Measurements from ENCODE around the gene IDI2. TPM values are rescaled to one million over a fixed set of nuclear protein-coding genes. Genes with fewer than 3 reads are reported as not detected.
A peak's percentile ranks its signal among the peaks of the same experiment; 100 is the strongest.

Gene IDI2
- polyA plus RNA-seq, 2 of the 4 experiments (the other 2 are of a cell fraction): not detected

DNA sequence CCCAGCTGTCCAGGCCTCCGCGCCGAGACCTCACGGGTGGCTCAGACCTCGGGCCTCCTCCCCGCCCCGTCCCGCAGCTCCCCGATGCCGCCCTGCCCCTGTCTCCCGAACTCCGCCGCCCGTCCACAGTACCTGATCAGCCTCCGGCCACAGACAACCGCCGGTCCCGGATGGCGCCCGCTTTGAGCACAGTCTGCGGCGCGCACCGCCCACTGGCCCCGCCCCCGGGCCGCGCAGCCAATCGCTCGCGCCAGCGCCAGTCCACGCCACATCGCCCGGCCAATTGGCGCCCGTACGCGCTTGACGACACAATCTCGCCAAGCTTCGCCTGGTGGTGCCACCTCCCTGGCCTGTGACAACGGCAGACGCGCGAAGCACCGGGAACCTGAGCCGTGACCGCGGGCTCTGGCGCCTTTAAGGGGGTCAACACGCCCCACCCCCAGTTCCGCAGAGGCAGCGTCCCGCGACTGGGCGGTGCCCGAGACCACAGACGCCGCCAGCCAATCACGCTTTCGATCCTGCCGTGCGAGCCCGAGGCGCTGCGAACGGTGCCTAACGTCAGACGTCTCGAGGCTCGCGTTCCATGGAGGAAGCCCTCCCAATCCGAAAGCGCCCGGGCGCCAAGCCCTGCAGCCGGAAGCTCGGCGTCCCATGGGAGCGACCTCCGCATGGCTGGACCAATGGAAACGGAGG lies 23.2 kb upstream of the IDI2 start, which contains the start of gene IDI1:
Gene IDI1, minus strand, starts transcription at position 388 of the 693 bp plus-strand sequence. Its CDS starts 116 bp downstream, at position 272.
- CTCF ChIA-PET: interaction anchor here (0.8 to 1.3 kb wide), 3 partner anchors 12 to 45 kb away, joined by 3 to 6 read pairs (median 4); no protein-coding TSS in a partner anchor
- H3K4me2 ChIP-seq: peak within 1 kb of the TSS; percentile 90
- H3K9me3 ChIP-seq: no peaks in the 10 kb centered on the region
- peak within 1 kb of the TSS; percentile 90 to 91 for H3K27ac ChIP-seq
- H3K4me1 ChIP-seq: peaks cover 28% of the 10 kb centered on the region
- peak within 1 kb of the TSS; percentile 88 for H3K4me3 ChIP-seq
- POLR2A ChIA-PET: interaction anchor here (0.7 to 3.1 kb wide), 12 partner anchors 8 to 701 kb away, joined by 3 to 23 read pairs (median 4); partner anchors contain the start of genes GTPBP4 and LARP4B
- WGBS (ENCODE audit: missing lambda C conversion rate): 3% methylated on average over 16 of the region's 83 CpGs
- FAIRE-seq (no peak), ATAC-seq (peak; percentile 90 to 93), DNase-seq (ENCODE audit: low read depth in 1 of 2, low spot score in 1 of 2) (peak; percentile 97 to 98)
- TF ChIP-seq JUN (IDR thresholded peaks at IDR 0.05) (peak in 1 of 2 experiments; percentile 78; a peak in 2 of 5 replicates), PHF8 (IDR thresholded peaks at IDR 0.05; ENCODE audit: borderline replicate concordance, low read depth) (peak; percentile 76), POLR2A (IDR thresholded peaks at IDR 0.05; ENCODE audit: low read length) (peak; percentile 92), SREBF2 (IDR thresholded peaks at IDR 0.05) (peak; percentile 19; the same call in 1 of the 2 replicates), CEBPB (IDR thresholded peaks at IDR 0.05) (no peak), RFX5 (IDR thresholded peaks at IDR 0.05) (peak; percentile 89), EHF (CRISPR knock-in tag; IDR thresholded peaks at IDR 0.05) (no peak), NPAS2 (CRISPR knock-in tag; IDR thresholded peaks at IDR 0.05; ENCODE audit: borderline replicate concordance) (no peak), EHMT2 (IDR thresholded peaks at IDR 0.05; ENCODE audit: low read depth) (no peak), NFE2L2 (conservative IDR thresholded peaks at IDR 0.05; ENCODE audit: low read length) (no peak), GATA3 (IDR thresholded peaks at IDR 0.05; ENCODE audit: borderline replicate concordance) (peak; percentile 13; the same call in 1 of the 2 replicates), TFCP2L1 (CRISPR knock-in tag; IDR thresholded peaks at IDR 0.05) (peak; percentile 84), JUNB (IDR thresholded peaks at IDR 0.05) (no peak), MYC (IDR thresholded peaks at IDR 0.05; ENCODE audit: borderline replicate concordance, low read length) (no peak), ESRRA (IDR thresholded peaks at IDR 0.05; ENCODE audit: borderline replicate concordance, low read length) (no peak), KDM5A (IDR thresholded peaks at IDR 0.05) (no peak), ZNF302 (CRISPR knock-in tag; IDR thresholded peaks at IDR 0.05) (no peak), MAZ (IDR thresholded peaks at IDR 0.05; ENCODE audit: borderline replicate concordance, low read depth, low read length) (no peak)
- TF ChIP-seq, protein P1, sequence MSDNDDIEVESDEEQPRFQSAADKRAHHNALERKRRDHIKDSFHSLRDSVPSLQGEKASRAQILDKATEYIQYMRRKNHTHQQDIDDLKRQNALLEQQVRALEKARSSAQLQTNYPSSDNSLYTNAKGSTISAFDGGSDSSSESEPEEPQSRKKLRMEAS (IDR thresholded peaks at IDR 0.05): peak; percentile 77
- TF ChIP-seq, protein P2, sequence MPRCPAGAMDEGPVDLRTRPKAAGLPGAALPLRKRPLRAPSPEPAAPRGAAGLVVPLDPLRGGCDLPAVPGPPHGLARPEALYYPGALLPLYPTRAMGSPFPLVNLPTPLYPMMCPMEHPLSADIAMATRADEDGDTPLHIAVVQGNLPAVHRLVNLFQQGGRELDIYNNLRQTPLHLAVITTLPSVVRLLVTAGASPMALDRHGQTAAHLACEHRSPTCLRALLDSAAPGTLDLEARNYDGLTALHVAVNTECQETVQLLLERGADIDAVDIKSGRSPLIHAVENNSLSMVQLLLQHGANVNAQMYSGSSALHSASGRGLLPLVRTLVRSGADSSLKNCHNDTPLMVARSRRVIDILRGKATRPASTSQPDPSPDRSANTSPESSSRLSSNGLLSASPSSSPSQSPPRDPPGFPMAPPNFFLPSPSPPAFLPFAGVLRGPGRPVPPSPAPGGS (IDR thresholded peaks at IDR 0.05): 0 out of 3 replicates have a peak, but pooled peaks have one; percentile 69
- TF ChIP-seq, protein P3, sequence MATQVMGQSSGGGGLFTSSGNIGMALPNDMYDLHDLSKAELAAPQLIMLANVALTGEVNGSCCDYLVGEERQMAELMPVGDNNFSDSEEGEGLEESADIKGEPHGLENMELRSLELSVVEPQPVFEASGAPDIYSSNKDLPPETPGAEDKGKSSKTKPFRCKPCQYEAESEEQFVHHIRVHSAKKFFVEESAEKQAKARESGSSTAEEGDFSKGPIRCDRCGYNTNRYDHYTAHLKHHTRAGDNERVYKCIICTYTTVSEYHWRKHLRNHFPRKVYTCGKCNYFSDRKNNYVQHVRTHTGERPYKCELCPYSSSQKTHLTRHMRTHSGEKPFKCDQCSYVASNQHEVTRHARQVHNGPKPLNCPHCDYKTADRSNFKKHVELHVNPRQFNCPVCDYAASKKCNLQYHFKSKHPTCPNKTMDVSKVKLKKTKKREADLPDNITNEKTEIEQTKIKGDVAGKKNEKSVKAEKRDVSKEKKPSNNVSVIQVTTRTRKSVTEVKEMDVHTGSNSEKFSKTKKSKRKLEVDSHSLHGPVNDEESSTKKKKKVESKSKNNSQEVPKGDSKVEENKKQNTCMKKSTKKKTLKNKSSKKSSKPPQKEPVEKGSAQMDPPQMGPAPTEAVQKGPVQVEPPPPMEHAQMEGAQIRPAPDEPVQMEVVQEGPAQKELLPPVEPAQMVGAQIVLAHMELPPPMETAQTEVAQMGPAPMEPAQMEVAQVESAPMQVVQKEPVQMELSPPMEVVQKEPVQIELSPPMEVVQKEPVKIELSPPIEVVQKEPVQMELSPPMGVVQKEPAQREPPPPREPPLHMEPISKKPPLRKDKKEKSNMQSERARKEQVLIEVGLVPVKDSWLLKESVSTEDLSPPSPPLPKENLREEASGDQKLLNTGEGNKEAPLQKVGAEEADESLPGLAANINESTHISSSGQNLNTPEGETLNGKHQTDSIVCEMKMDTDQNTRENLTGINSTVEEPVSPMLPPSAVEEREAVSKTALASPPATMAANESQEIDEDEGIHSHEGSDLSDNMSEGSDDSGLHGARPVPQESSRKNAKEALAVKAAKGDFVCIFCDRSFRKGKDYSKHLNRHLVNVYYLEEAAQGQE (IDR thresholded peaks at IDR 0.05): peak; percentile 39; the same call in 1 of the 2 replicates
- TF ChIP-seq, protein P4, sequence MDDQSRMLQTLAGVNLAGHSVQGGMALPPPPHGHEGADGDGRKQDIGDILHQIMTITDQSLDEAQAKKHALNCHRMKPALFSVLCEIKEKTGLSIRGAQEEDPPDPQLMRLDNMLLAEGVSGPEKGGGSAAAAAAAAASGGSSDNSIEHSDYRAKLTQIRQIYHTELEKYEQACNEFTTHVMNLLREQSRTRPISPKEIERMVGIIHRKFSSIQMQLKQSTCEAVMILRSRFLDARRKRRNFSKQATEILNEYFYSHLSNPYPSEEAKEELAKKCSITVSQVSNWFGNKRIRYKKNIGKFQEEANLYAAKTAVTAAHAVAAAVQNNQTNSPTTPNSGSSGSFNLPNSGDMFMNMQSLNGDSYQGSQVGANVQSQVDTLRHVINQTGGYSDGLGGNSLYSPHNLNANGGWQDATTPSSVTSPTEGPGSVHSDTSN (IDR thresholded peaks at IDR 0.05): peak; percentile 73; the same call in 1 of the 2 replicates
- TF ChIP-seq, protein P5, sequence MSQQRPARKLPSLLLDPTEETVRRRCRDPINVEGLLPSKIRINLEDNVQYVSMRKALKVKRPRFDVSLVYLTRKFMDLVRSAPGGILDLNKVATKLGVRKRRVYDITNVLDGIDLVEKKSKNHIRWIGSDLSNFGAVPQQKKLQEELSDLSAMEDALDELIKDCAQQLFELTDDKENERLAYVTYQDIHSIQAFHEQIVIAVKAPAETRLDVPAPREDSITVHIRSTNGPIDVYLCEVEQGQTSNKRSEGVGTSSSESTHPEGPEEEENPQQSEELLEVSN (IDR thresholded peaks at IDR 0.05; ENCODE audit: borderline replicate concordance, low read depth): peak; percentile 80

Data from A549 (cell line).